Esophagus muscularis mucosa (tissue), 4 donors: ENCODE data around the gene HS3ST3A1. TPM values are rescaled to one million over a fixed set of nuclear protein-coding genes. Genes with fewer than 3 reads are reported as not detected.

Experiments used
- DNase-seq: peaks from one replicate; pipeline ENCODE4 v3.0.0-alpha.2; 2017; ENCODE audit errors: extremely low spot score
- H3K27ac ChIP-seq, 4 donors: fragments of 200-600 bp; sonication (generic); replicated peaks in 1 of 4; 1 replicate in 3 of 4; 2 replicates in 1 of 4; pipeline ENCODE4 v1.5.1; 2016 to 2019; ENCODE audit warnings: mild to moderate bottlenecking in 1 of 4
- H3K27me3 ChIP-seq, 4 donors: fragments of 200-600 bp; sonication (generic); one replicate each; pipeline versions ENCODE4 v1.5.1 to v1.6.0; 2016 to 2019
- H3K36me3 ChIP-seq, 4 donors: fragments of 200-600 bp; sonication (generic); one replicate each; pipeline ENCODE4 v1.5.1; 2016 to 2019
- H3K4me1 ChIP-seq, 4 donors: fragments of 200-600 bp; sonication (generic); one replicate each; pipeline ENCODE4 v1.5.1; 2016 to 2019
- H3K4me3 ChIP-seq, 4 donors: fragments of 200-600 bp; sonication (generic); 1 replicate in 2 of 4; 2 replicates in 2 of 4; pipeline ENCODE4 v1.5.1; 2016 to 2019; ENCODE audit warnings: mild to moderate bottlenecking in 4 of 4, moderate library complexity in 1 of 4
- H3K9me3 ChIP-seq, 4 donors: fragments of 200-600 bp; sonication (generic); 1 replicate in 3 of 4; 2 replicates in 1 of 4; pipeline ENCODE4 v1.5.1; 2016 to 2019
- EP300 ChIP-seq: sonication (generic); formaldehyde crosslinking; IDR thresholded peaks from one replicate; pipeline ENCODE4 v1.6.1; 2017; ENCODE audit warnings: antibody characterized with exemption
- POLR2A ChIP-seq: fragments of 450-650 bp; IDR thresholded peaks from one replicate; pipeline ENCODE4 v1.6.1; 2017; ENCODE audit warnings: antibody characterized with exemption, moderate library complexity, mild to moderate bottlenecking, low read depth
- POLR2AphosphoS5 ChIP-seq, 2 donors: sonication (generic); formaldehyde crosslinking; IDR thresholded peaks; one replicate each; pipeline ENCODE4 v1.6.1; 2017; ENCODE audit warnings: antibody characterized with exemption in 2 of 2
- WGBS: methylation state at CpG from one replicate; pipeline ENCODE4 v1.1.5; 2018; 5-methylcytosine and 5-hydroxymethylcytosine counted together
- intact Hi-C: fragments of 100-400 bp; cut with DNase I; formaldehyde crosslinking; loops from one replicate; pipeline ENCODE4 v1.15.1; 2023
- total RNA-seq, 4 donors: library from RNA; depleted of rRNA; stranded (reverse); fragments of >200 nt; gene quantifications; one replicate each; pipeline versions ENCODE4 v1.1.0 to v1.2.1, GENCODE V29; 2016
- TF ChIP-seq, protein P1 (sequence below), 3 experiments: fragments of 200-600 bp in 2 of 3; fragments of 450-650 bp in 1 of 3; sonication (generic) in 2 of 3; IDR thresholded peaks; one replicate each; pipeline ENCODE4 v1.5.1; 2017 to 2019; ENCODE audit warnings: antibody characterized with exemption in 3 of 3, mild to moderate bottlenecking in 2 of 3, moderate library complexity in 1 of 3

The HS3ST3A1 gene
- total RNA-seq, 4 donors from 2014 or later = 5.7 to 10.4 (median 7.7) TPM

DNA sequence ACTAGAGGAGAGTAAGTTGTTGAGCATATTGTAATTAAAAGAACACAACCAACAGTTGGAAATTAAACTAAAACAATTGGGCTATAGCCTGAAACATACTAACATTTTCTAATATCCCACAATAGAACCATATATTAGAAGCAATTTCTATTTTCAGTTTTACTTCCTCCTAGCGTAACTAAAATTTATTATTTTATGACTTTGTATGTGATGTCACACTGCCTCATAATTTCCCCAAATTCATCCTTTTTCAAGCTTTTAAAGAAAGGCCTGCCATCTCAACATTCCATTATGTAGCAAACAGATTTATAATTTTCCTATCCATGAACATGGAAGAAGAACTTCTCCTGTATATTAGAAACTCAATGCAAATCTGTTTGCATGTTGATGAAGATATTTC lies 110.2 kb downstream of the HS3ST3A1 start:
- DNase-seq = no peak
- Histone ChIP-seq H3K27me3 (no peaks in the 10 kb centered on the region), H3K4me1 (no peaks in the 10 kb centered on the region), H3K27ac (no peak overlapping the region), H3K9me3 (no peaks in the 10 kb centered on the region), H3K4me3 (no peak overlapping the region), H3K36me3 (no peaks in the 10 kb centered on the region)
- WGBS = 76% methylated on average over 1 of the region's 1 CpG
- no peak for TF ChIP-seq POLR2A
- TF ChIP-seq EP300 = no peak
- intact Hi-C loops = no loop called here

DNA sequence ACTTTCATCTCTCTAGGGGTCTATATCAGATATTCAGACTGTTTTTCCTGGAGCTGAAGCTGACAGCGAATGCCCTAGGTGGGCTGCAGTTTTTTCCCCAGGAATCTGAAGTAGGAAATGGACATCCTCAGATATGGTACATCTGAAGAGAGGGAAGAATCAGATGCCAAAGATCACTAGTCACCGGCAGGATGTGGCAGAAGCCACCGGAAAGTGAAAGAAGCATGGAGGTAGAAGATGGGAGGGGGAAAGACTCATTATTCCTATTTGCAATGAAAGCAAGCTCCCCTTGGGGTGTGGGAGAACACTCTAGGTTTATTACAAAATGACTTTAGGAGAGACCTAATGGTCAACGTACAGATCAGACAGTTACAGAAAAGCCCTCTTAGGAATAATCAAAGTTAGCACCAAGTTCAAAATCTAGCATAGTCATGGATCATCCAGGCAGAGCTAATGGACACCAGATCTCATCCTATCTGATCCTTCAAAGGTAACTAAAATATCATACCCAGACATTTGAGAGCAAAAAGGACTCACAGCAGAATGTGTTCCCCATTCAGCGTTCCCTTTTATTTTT lies 110.7 kb downstream of the HS3ST3A1 start:
- intact Hi-C loops = no loop called here

DNA sequence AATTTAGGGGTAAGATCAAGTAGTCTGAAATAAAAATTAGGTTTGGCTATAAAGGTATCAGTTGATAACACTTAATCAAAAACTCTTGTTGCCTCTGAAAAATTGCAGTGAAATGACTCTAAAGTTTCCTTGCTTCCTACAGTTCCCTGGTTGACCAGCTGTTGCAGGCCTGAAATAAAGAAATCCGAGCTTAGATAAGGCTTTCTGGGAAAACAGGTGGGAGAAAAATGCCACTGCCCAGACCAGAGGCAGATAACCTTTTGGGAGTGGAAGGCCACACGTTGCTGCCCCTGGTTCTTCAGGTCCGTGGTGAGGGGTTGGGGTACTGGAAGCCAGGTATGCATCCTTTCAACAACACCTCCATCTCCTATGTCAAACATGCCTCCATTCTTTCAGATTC lies 111.3 kb downstream of the HS3ST3A1 start:
- 57% methylated on average over 3 of the region's 3 CpGs for WGBS
- DNase-seq = peak; percentile 87
- H3K27me3 ChIP-seq = no peaks in the 10 kb centered on the region
- no peak overlapping the region for H3K4me3 ChIP-seq
- no peak overlapping the region for H3K27ac ChIP-seq
- no peaks in the 10 kb centered on the region for H3K4me1 ChIP-seq
- H3K36me3 ChIP-seq = no peaks in the 10 kb centered on the region
- intact Hi-C loops = no loop called here
- no peaks in the 10 kb centered on the region for H3K9me3 ChIP-seq
- TF ChIP-seq, protein P1, sequence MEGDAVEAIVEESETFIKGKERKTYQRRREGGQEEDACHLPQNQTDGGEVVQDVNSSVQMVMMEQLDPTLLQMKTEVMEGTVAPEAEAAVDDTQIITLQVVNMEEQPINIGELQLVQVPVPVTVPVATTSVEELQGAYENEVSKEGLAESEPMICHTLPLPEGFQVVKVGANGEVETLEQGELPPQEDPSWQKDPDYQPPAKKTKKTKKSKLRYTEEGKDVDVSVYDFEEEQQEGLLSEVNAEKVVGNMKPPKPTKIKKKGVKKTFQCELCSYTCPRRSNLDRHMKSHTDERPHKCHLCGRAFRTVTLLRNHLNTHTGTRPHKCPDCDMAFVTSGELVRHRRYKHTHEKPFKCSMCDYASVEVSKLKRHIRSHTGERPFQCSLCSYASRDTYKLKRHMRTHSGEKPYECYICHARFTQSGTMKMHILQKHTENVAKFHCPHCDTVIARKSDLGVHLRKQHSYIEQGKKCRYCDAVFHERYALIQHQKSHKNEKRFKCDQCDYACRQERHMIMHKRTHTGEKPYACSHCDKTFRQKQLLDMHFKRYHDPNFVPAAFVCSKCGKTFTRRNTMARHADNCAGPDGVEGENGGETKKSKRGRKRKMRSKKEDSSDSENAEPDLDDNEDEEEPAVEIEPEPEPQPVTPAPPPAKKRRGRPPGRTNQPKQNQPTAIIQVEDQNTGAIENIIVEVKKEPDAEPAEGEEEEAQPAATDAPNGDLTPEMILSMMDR (IDR thresholded peaks at IDR 0.05) = no peak
- TF ChIP-seq POLR2AphosphoS5 (IDR thresholded peaks at IDR 0.05) = no peak
- no peak for TF ChIP-seq EP300
- no peak for TF ChIP-seq POLR2A

More for the DNA sequence above, 110.7 kb downstream of the HS3ST3A1 start:
- H3K9me3 ChIP-seq = no peaks in the 10 kb centered on the region
- no peak overlapping the region for H3K27ac ChIP-seq
- TF ChIP-seq, protein P1 (IDR thresholded peaks at IDR 0.05) = no peak
- no peak for TF ChIP-seq POLR2A
- no peak for TF ChIP-seq POLR2AphosphoS5 (IDR thresholded peaks at IDR 0.05)
- TF ChIP-seq EP300 = no peak
- 64% methylated on average over 5 of the region's 5 CpGs for WGBS
- DNase-seq = peak; percentile 14
- H3K4me3 ChIP-seq = no peak overlapping the region
- no peaks in the 10 kb centered on the region for H3K27me3 ChIP-seq
- H3K36me3 ChIP-seq = no peaks in the 10 kb centered on the region
- no peaks in the 10 kb centered on the region for H3K4me1 ChIP-seq

DNA sequence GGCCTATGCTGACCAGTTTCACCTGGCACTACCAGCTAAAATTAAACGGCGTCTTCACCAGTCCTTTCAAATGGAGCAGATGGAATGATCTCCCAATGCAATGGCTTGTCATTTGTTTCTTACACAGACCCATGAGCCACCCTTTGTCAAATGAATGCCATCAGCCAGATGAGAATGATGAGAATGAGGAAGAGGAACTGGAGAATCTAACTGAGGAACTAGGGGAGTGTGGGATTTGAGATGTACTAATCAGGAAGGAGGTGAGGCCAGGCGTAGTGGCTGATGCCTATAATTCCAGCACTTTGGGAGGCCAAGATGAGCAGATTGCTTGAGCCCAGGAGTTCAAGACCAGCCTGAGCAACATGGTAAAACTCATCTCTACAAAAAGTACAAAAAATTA lies 116.4 kb downstream of the HS3ST3A1 start:
- Histone ChIP-seq H3K36me3 (no peaks in the 10 kb centered on the region), H3K4me3 (no peak overlapping the region), H3K9me3 (peaks cover 0 to 12% (median 11%) of the 10 kb centered on the region in 4 donors), H3K27me3 (no peaks in the 10 kb centered on the region), H3K27ac (no peak overlapping the region), H3K4me1 (no peaks in the 10 kb centered on the region)
- intact Hi-C loops = no loop called here
- 85% methylated on average over 3 of the region's 3 CpGs for WGBS
- TF ChIP-seq, protein P1 (IDR thresholded peaks at IDR 0.05) = no peak
- TF ChIP-seq EP300 = no peak
- TF ChIP-seq POLR2AphosphoS5 (IDR thresholded peaks at IDR 0.05) = no peak
- no peak for TF ChIP-seq POLR2A
- peak; percentile 31 for DNase-seq

DNA sequence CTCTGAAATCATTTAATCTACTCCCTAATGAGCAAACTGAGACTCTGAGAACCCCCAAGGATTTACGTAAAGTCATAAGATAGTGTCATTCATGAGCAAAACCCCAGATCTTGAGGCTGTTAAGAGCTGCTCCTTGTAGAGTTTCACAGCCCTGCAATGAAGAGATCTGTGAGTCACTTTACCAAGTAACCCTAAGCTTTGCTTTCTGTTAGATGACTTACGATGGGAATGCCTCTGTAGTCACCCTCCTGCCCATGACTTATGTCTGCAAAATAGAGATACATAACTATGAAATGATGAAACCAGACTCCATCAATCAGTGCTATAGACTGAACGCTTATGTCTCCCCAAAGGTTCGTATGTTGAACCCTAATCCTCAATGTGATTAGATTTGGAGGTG lies 117.7 kb downstream of the HS3ST3A1 start:
- WGBS = 100% methylated on average over 4 of the region's 4 CpGs
- intact Hi-C loops = no loop called here

DNA sequence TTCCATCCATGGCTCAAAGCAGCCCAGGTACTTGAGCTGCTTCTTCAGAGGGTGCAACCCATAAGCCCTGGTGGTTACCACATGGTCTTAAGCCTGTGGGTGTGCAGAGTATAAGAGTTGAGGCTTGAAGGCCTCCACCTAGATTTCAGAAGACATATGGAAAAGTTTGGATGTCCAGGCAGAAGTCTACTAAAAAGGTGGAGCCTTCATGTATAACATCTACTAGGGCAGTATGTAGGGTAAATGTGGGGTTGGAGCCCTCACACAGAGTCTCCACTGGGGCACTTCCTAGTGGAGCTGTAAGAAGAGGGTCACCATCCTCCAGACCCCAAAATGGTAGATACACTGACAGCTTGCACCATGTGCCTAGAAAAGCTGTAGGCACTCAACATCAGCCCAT lies 120.9 kb downstream of the HS3ST3A1 start:
- intact Hi-C loops = no loop called here
- no peak overlapping the region for H3K4me3 ChIP-seq
- peaks cover 0 to 19% (median 16%) of the 10 kb centered on the region in 4 donors for H3K9me3 ChIP-seq
- H3K4me1 ChIP-seq = no peaks in the 10 kb centered on the region
- no peaks in the 10 kb centered on the region for H3K36me3 ChIP-seq
- no peak for TF ChIP-seq EP300
- no peak for TF ChIP-seq POLR2A
- TF ChIP-seq, protein P1 (IDR thresholded peaks at IDR 0.05) = no peak
- no peak for TF ChIP-seq POLR2AphosphoS5 (IDR thresholded peaks at IDR 0.05)
- no peak overlapping the region for H3K27ac ChIP-seq
- DNase-seq = peak; percentile 14
- H3K27me3 ChIP-seq = no peaks in the 10 kb centered on the region

More for the DNA sequence above, 117.7 kb downstream of the HS3ST3A1 start:
- Histone ChIP-seq H3K9me3 (peaks cover 0 to 19% (median 16%) of the 10 kb centered on the region in 4 donors), H3K27me3 (no peaks in the 10 kb centered on the region), H3K36me3 (no peaks in the 10 kb centered on the region), H3K4me1 (no peaks in the 10 kb centered on the region), H3K27ac (no peak overlapping the region), H3K4me3 (no peak overlapping the region)
- peak; percentile 8 for DNase-seq
- TF ChIP-seq EP300 (no peak), POLR2AphosphoS5 (IDR thresholded peaks at IDR 0.05) (no peak)
